WTC11 (cell line): ENCODE results near the gene POU2F1. TPM values are rescaled to one million over a fixed set of nuclear protein-coding genes. Genes with fewer than 3 reads are reported as not detected.

Experiments used
- ATAC-seq: fragments of 200-7000 bp; cut with Tn5 transposase; 2 replicates; pipeline ENCODE4 v1.10.0; 2021; ENCODE audit warnings: mild to moderate bottlenecking, moderate library complexity
- CTCF ChIA-PET: fragments of 300-600 bp; sonication (Branson Sonifier 250); formaldehyde crosslinking; loops from one replicate; lab custom pipeline; 2021; ENCODE audit warnings: antibody characterized with exemption; lab: Charles Lee
- POLR2A ChIA-PET: fragments of 350-600 bp; sonication (Branson Sonifier 250); formaldehyde crosslinking; loops from one replicate; lab custom pipeline; 2021; ENCODE audit warnings: antibody characterized with exemption; lab: Charles Lee
- DNase-seq: peaks from one replicate; pipeline ENCODE4 v3.0.0; 2021; ENCODE audit warnings: low spot score
- H3K27ac Mint-ChIP-seq: 2 replicates; pipeline ENCODE4 v1.8.0; 2021; ENCODE audit warnings: mixed read lengths
- H3K27me3 Mint-ChIP-seq: 2 replicates; pipeline ENCODE4 v1.8.0; 2021; ENCODE audit warnings: low read depth, mild to moderate bottlenecking, moderate library complexity, mixed read lengths
- H3K36me3 Mint-ChIP-seq: 2 replicates; pipeline ENCODE4 v1.8.0; 2021; ENCODE audit warnings: mixed read lengths
- H3K4me1 Mint-ChIP-seq: 2 replicates; pipeline ENCODE4 v1.8.0; 2022; ENCODE audit warnings: mixed read lengths
- H3K4me3 Mint-ChIP-seq: 2 replicates; pipeline ENCODE4 v1.8.0; 2021; ENCODE audit warnings: mild to moderate bottlenecking, moderate library complexity, mixed read lengths
- H3K9me3 Mint-ChIP-seq: 2 replicates; pipeline ENCODE4 v1.8.0; 2021; ENCODE audit warnings: mixed read lengths
- CBFB ChIP-seq: sonication (generic); formaldehyde crosslinking; IDR thresholded peaks from 2 replicates; pipeline ENCODE4 v1.8.1; 2022; ENCODE audit warnings: mild to moderate bottlenecking, low read depth, missing genetic modification reagents
- CREM ChIP-seq: sonication (generic); formaldehyde crosslinking; IDR thresholded peaks from 2 replicates; pipeline ENCODE4 v1.8.1; 2022; ENCODE audit warnings: mild to moderate bottlenecking, missing genetic modification reagents, moderate library complexity
- EMX1 ChIP-seq: fragments of 250-450 bp; sonication (Bioruptor Pico); IDR thresholded peaks from 2 replicates; pipeline ENCODE4 v1.8.0; 2021; ENCODE audit warnings: mild to moderate bottlenecking
- ERG ChIP-seq: fragments of 250-450 bp; sonication (Bioruptor Pico); IDR thresholded peaks from 2 replicates; pipeline ENCODE4 v1.8.0; 2021; ENCODE audit warnings: mild to moderate bottlenecking
- FOXJ3 ChIP-seq: sonication (generic); formaldehyde crosslinking; IDR thresholded peaks from 2 replicates; pipeline ENCODE4 v1.9.0; 2021; ENCODE audit warnings: missing genetic modification reagents, mild to moderate bottlenecking, borderline replicate concordance
- FOXP1 ChIP-seq: sonication (generic); formaldehyde crosslinking; IDR thresholded peaks from 2 replicates; pipeline ENCODE4 v1.8.0; 2022; ENCODE audit warnings: missing genetic modification reagents, mild to moderate bottlenecking, moderate library complexity, borderline replicate concordance
- IRF2 ChIP-seq: sonication (generic); formaldehyde crosslinking; IDR thresholded peaks from 2 replicates; pipeline ENCODE4 v1.8.0; 2022; ENCODE audit warnings: low read depth, missing genetic modification reagents, borderline replicate concordance
- MYBL2 ChIP-seq: sonication (generic); formaldehyde crosslinking; IDR thresholded peaks from 2 replicates; pipeline ENCODE4 v1.8.1; 2023; ENCODE audit warnings: mild to moderate bottlenecking, moderate library complexity, missing genetic modification reagents
- NFYB ChIP-seq: sonication (generic); formaldehyde crosslinking; conservative IDR thresholded peaks from 2 replicates; pipeline ENCODE4 v1.8.0; 2022; ENCODE audit warnings: low read depth, missing genetic modification reagents
- NR1H2 ChIP-seq: sonication (generic); formaldehyde crosslinking; IDR thresholded peaks from 2 replicates; pipeline ENCODE4 v1.9.0; 2021; ENCODE audit warnings: mild to moderate bottlenecking, moderate library complexity, missing genetic modification reagents
- PRRX2 ChIP-seq: fragments of 250-450 bp; sonication (Bioruptor Pico); IDR thresholded peaks from 2 replicates; pipeline ENCODE4 v1.8.0; 2021; ENCODE audit warnings: mild to moderate bottlenecking
- TEAD1 ChIP-seq: sonication (generic); formaldehyde crosslinking; IDR thresholded peaks from 2 replicates; pipeline ENCODE4 v1.8.0; 2022; ENCODE audit warnings: mild to moderate bottlenecking, missing genetic modification reagents
- ZBTB21 ChIP-seq: sonication (generic); formaldehyde crosslinking; IDR thresholded peaks from 2 replicates; pipeline ENCODE4 v1.8.1; 2023; ENCODE audit warnings: mild to moderate bottlenecking, missing genetic modification reagents, borderline replicate concordance
- ZNF121 ChIP-seq: sonication (generic); formaldehyde crosslinking; IDR thresholded peaks from 2 replicates; pipeline ENCODE4 v1.8.0; 2023; ENCODE audit warnings: missing genetic modification reagents
- ZNF219 ChIP-seq: sonication (generic); formaldehyde crosslinking; IDR thresholded peaks from 2 replicates; pipeline ENCODE4 v1.8.0; 2023; ENCODE audit warnings: missing genetic modification reagents, mild to moderate bottlenecking, borderline replicate concordance
- ZNF232 ChIP-seq: sonication (generic); formaldehyde crosslinking; IDR thresholded peaks from 2 replicates; pipeline ENCODE4 v1.8.0; 2022; ENCODE audit warnings: mild to moderate bottlenecking, missing genetic modification reagents
- ZNF423 ChIP-seq: fragments of 250-450 bp; sonication (Bioruptor Pico); IDR thresholded peaks from 2 replicates; pipeline ENCODE4 v2.1.2; 2022; ENCODE audit warnings: mild to moderate bottlenecking, moderate library complexity
- ZNF671 ChIP-seq: fragments of 250-450 bp; sonication (Bioruptor Pico); IDR thresholded peaks from 2 replicates; pipeline ENCODE4 v1.8.0; 2021; ENCODE audit warnings: mild to moderate bottlenecking
- total RNA-seq: library from RNA; stranded (reverse); gene quantifications from 3 replicates; pipeline ENCODE4 v1.2.3, GENCODE V29; 2021
- TF ChIP-seq, protein P1 (sequence below): sonication (generic); formaldehyde crosslinking; IDR thresholded peaks from 2 replicates; pipeline ENCODE4 v1.8.0; 2022; ENCODE audit warnings: missing genetic modification reagents

POU2F1 gene
- total RNA-seq, 1 experiment from 2014 or later: 51.3 TPM

- ChIA-PET POLR2A (no interaction called here), CTCF (interaction anchor here (1.0 to 1.1 kb wide), 2 partner anchors 16 to 41 kb away, joined by 3 read pairs; no protein-coding TSS in a partner anchor)
- H3K27ac Mint-ChIP-seq: no peak overlapping the region
- ATAC-seq: peak; percentile 39; the same call in 1 of the 2 replicates
- H3K4me3 Mint-ChIP-seq: no peak overlapping the region
- peaks cover 47% of the 10 kb centered on the region for H3K4me1 Mint-ChIP-seq
- no peaks in the 10 kb centered on the region for H3K9me3 Mint-ChIP-seq
- H3K27me3 Mint-ChIP-seq: no peaks in the 10 kb centered on the region
- no peaks in the 10 kb centered on the region for H3K36me3 Mint-ChIP-seq
- TF ChIP-seq, protein P1, sequence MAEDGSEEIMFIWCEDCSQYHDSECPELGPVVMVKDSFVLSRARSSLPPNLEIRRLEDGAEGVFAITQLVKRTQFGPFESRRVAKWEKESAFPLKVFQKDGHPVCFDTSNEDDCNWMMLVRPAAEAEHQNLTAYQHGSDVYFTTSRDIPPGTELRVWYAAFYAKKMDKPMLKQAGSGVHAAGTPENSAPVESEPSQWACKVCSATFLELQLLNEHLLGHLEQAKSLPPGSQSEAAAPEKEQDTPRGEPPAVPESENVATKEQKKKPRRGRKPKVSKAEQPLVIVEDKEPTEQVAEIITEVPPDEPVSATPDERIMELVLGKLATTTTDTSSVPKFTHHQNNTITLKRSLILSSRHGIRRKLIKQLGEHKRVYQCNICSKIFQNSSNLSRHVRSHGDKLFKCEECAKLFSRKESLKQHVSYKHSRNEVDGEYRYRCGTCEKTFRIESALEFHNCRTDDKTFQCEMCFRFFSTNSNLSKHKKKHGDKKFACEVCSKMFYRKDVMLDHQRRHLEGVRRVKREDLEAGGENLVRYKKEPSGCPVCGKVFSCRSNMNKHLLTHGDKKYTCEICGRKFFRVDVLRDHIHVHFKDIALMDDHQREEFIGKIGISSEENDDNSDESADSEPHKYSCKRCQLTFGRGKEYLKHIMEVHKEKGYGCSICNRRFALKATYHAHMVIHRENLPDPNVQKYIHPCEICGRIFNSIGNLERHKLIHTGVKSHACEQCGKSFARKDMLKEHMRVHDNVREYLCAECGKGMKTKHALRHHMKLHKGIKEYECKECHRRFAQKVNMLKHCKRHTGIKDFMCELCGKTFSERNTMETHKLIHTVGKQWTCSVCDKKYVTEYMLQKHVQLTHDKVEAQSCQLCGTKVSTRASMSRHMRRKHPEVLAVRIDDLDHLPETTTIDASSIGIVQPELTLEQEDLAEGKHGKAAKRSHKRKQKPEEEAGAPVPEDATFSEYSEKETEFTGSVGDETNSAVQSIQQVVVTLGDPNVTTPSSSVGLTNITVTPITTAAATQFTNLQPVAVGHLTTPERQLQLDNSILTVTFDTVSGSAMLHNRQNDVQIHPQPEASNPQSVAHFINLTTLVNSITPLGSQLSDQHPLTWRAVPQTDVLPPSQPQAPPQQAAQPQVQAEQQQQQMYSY (CRISPR knock-in tag): no peak
- no peak for TF ChIP-seq TEAD1 (CRISPR knock-in tag)
- TF ChIP-seq NFYB (CRISPR knock-in tag): no peak
- TF ChIP-seq EMX1 (CRISPR knock-in tag): no peak
- TF ChIP-seq ZNF423: no peak
- no peak for TF ChIP-seq MYBL2
- no peak for TF ChIP-seq ZNF671 (CRISPR knock-in tag)
- TF ChIP-seq IRF2 (CRISPR knock-in tag): no peak
- no peak for TF ChIP-seq CREM (CRISPR knock-in tag)
- no peak for TF ChIP-seq ZNF219 (CRISPR knock-in tag)
- no peak for TF ChIP-seq ZBTB21 (CRISPR knock-in tag)
- no peak for TF ChIP-seq CBFB (CRISPR knock-in tag)
- TF ChIP-seq NR1H2 (CRISPR knock-in tag): no peak
- no peak for TF ChIP-seq PRRX2 (CRISPR knock-in tag)
- DNase-seq: no peak
Observed at GRCh38 chr1:167301355-167301754, 80.7 kb downstream of the POU2F1 start.

- TF ChIP-seq FOXP1 (CRISPR knock-in tag) (no peak), ZNF232 (CRISPR knock-in tag) (no peak), ERG (no peak)
- ChIA-PET CTCF (interaction anchor here (1.5 kb wide), 1 partner anchor 36 kb away, joined by 3 read pairs; no protein-coding TSS in a partner anchor), POLR2A (no interaction called here)
- Mint-ChIP-seq H3K27me3 (no peaks in the 10 kb centered on the region), H3K9me3 (no peaks in the 10 kb centered on the region), H3K27ac (no peak overlapping the region), H3K36me3 (no peaks in the 10 kb centered on the region), H3K4me1 (peaks cover 34% of the 10 kb centered on the region), H3K4me3 (no peak overlapping the region)
- DNase-seq (no peak), ATAC-seq (no peak)
Observed at GRCh38 chr1:167304165-167304564, 83.5 kb downstream of the POU2F1 start.

DNA sequence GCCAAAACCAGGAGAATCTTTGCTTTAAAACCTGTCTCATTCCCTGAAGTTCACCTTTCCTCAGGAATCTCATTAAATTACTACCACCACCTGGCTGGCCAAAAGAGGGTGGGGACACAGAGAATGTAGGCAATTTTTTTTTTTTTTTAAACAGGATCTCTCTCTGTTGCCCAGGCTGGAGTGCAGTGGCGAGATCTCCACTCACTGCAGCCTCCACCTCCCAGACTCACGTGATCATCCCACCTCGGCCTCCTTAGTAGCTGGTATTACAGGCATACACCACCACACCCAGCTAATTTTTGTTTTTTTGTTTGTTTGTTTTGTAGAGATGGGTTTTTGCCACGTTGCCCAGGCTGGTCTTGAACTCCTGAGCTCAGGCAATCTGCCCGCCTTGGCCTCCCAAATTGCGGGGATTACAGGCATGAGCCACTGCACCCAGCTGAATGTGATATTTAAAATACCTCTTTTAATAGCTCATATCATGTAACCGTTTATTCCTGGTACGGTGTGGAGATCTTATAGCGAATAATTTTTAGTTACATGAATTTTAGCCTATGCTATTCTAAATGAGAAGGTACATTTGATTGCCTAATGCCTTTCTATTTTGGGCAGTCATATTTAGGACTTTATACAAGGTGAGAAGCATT, 84.5 kb downstream of the POU2F1 start:
- no peaks in the 10 kb centered on the region for H3K9me3 Mint-ChIP-seq
- H3K4me1 Mint-ChIP-seq: peaks cover 34% of the 10 kb centered on the region
- TF ChIP-seq FOXJ3 (CRISPR knock-in tag) (no peak), ZNF121 (CRISPR knock-in tag) (peak; percentile 41; the same call in 1 of the 2 replicates)
- ATAC-seq (no peak), DNase-seq (no peak)
- no peak overlapping the region for H3K27ac Mint-ChIP-seq
- ChIA-PET CTCF (interaction anchor here (0.6 to 1.5 kb wide), 2 partner anchors 37 to 234 kb away, joined by 3 read pairs; no protein-coding TSS in a partner anchor), POLR2A (no interaction called here)
- no peak overlapping the region for H3K4me3 Mint-ChIP-seq
- H3K27me3 Mint-ChIP-seq: no peaks in the 10 kb centered on the region
- no peaks in the 10 kb centered on the region for H3K36me3 Mint-ChIP-seq
